Hepatocyte (in vitro differentiated cells): ENCODE measurements around the gene SGMS1. TPM values are rescaled to one million over a fixed set of nuclear protein-coding genes. Genes with fewer than 3 reads are reported as not detected.
A peak's percentile ranks its signal among the peaks of the same experiment; 100 is the strongest.

Source experiments
- DNase-seq: peaks from one replicate; pipeline ENCODE4 v3.0.0-alpha.2; 2016; ENCODE audit warnings: low spot score
- H2AFZ ChIP-seq: fragments of 200-600 bp; sonication (generic); 2 replicates; pipeline ENCODE4 v1.6.0; 2016; ENCODE audit warnings: antibody characterized with exemption, mild to moderate bottlenecking
- H3K27ac ChIP-seq: fragments of 200-600 bp; sonication (generic); 2 replicates; pipeline ENCODE4 v1.5.1; 2016; ENCODE audit warnings: mild to moderate bottlenecking
- H3K27me3 ChIP-seq: fragments of 200-600 bp; sonication (generic); 2 replicates; pipeline ENCODE4 v1.6.1; 2016
- H3K36me3 ChIP-seq: fragments of 200-600 bp; sonication (generic); replicated peaks from 2 replicates; pipeline ENCODE4 v1.5.1; 2016; ENCODE audit warnings: low read depth; ENCODE audit not compliant: insufficient read depth
- H3K4me1 ChIP-seq: fragments of 200-600 bp; sonication (generic); 2 replicates; pipeline ENCODE4 v1.5.1; 2016; ENCODE audit warnings: mild to moderate bottlenecking, moderate library complexity; ENCODE audit not compliant: insufficient read depth
- H3K4me2 ChIP-seq: fragments of 200-600 bp; sonication (generic); 2 replicates; pipeline ENCODE4 v1.6.0; 2016
- H3K4me3 ChIP-seq: fragments of 200-600 bp; sonication (generic); 2 replicates; pipeline ENCODE4 v1.5.1; 2016; ENCODE audit warnings: mild to moderate bottlenecking
- H3K79me2 ChIP-seq: fragments of 200-600 bp; sonication (generic); 2 replicates; pipeline ENCODE4 v1.6.0; 2017; ENCODE audit warnings: mild to moderate bottlenecking
- H3K9me2 ChIP-seq: fragments of 200-600 bp; sonication (generic); replicated peaks from 2 replicates; pipeline ENCODE4 v1.6.0; 2017; ENCODE audit warnings: mild to moderate bottlenecking; ENCODE audit not compliant: insufficient read depth
- H3K9me3 ChIP-seq: fragments of 200-600 bp; sonication (generic); 2 replicates; pipeline ENCODE4 v1.5.1; 2016; ENCODE audit warnings: low read depth, mild to moderate bottlenecking
- H4K20me1 ChIP-seq: fragments of 200-600 bp; sonication (generic); 2 replicates; pipeline ENCODE4 v1.6.0; 2016; ENCODE audit warnings: mild to moderate bottlenecking; ENCODE audit not compliant: insufficient read depth, poor library complexity, severe bottlenecking
- EZH2 ChIP-seq: fragments of 200-600 bp; sonication (generic); IDR thresholded peaks from 2 replicates; pipeline ENCODE4 v1.6.1; 2016; ENCODE audit warnings: antibody characterized with exemption, mild to moderate bottlenecking, borderline replicate concordance
- EZH2phosphoT487 ChIP-seq: fragments of 200-600 bp; sonication (generic); IDR thresholded peaks from one replicate; pipeline ENCODE4 v1.6.1; 2018; ENCODE audit warnings: antibody characterized with exemption, mild to moderate bottlenecking, low read depth, moderate library complexity; ENCODE audit not compliant: unreplicated experiment, severe bottlenecking
- WGBS: methylation state at CpG from one replicate; pipeline ENCODE4 v1.1.6; 2016; ENCODE audit warnings: low lambda C conversion rate; ENCODE audit errors: missing lambda C conversion rate; 5-methylcytosine and 5-hydroxymethylcytosine counted together
- polyA plus RNA-seq: library from polyadenylated mRNA; unstranded; fragments of >200 nt; fragmentation: Nextera tagmentation; extraction: Ambion mirVana; gene quantifications from 2 replicates; pipeline ENCODE4 v1.2.1, GENCODE V29; 2016
- total RNA-seq: library from RNA; depleted of rRNA; stranded (reverse); fragments of >200 nt; gene quantifications from 2 replicates; pipeline ENCODE4 v1.2.3, GENCODE V29; 2014
- TF ChIP-seq, protein P1 (sequence below): fragments of 200-600 bp; sonication (generic); IDR thresholded peaks from 2 replicates; pipeline ENCODE4 v1.5.1; 2016; ENCODE audit warnings: antibody characterized with exemption, mild to moderate bottlenecking; ENCODE audit not compliant: poor library complexity

Gene SGMS1
- total and polyA plus RNA-seq, 2 experiments from 2014 or later = 28.1 to 87.8 TPM

DNA sequence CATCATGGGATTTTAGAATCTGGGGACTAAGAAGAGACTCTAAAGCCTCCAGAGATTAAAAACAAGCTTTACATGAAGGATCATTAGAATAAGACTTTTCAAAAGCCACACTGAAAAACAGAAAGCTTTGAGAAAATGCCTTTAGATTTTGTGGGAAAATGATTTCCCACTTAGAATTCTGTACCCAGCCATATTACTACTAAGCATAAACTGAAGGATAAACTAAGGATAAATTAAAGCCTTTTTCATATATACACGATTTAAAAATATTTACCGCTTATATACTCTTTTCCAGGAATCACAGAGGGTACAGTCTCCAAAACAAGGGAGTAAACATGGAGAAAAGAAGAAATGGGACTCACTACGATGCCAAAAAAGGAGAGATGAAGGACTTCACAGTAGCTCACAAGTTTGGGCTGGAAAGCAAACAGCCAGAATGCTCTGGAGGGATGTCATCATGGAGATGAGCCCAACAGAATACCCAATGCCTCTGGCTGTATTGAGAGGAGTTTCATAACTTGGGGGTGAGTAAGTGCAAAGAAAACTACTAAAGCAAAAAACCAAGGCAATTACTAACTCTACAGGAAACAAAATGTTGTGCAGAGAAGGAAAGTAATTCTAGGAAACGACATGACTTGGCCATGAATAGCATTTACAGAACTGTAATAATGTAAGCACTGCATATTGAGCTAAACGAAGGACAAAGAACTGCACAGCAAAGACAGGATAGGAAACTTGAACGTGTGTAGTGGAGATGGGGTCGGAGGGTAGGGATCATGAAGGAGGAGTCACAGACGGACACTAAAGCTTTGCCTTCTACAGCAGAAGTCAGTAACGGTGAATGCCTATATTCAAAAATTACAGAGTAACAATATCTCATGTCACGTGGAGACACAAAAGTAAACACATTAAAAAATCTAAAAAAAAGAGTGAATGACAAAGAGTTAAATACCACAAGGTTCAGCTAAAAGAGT is 311.0 kb downstream of the SGMS1 start:
- Histone ChIP-seq H3K9me2 (no peaks in the 10 kb centered on the region), H3K27me3 (no peaks in the 10 kb centered on the region), H3K4me2 (no peak overlapping the region), H3K4me1 (no peaks in the 10 kb centered on the region), H2AFZ (no peak overlapping the region), H3K79me2 (peaks cover 3% of the 10 kb centered on the region), H3K36me3 (no peaks in the 10 kb centered on the region), H3K4me3 (no peak overlapping the region), H3K27ac (no peak overlapping the region), H4K20me1 (no peaks in the 10 kb centered on the region), H3K9me3 (no peaks in the 10 kb centered on the region)
- TF ChIP-seq, protein P1, sequence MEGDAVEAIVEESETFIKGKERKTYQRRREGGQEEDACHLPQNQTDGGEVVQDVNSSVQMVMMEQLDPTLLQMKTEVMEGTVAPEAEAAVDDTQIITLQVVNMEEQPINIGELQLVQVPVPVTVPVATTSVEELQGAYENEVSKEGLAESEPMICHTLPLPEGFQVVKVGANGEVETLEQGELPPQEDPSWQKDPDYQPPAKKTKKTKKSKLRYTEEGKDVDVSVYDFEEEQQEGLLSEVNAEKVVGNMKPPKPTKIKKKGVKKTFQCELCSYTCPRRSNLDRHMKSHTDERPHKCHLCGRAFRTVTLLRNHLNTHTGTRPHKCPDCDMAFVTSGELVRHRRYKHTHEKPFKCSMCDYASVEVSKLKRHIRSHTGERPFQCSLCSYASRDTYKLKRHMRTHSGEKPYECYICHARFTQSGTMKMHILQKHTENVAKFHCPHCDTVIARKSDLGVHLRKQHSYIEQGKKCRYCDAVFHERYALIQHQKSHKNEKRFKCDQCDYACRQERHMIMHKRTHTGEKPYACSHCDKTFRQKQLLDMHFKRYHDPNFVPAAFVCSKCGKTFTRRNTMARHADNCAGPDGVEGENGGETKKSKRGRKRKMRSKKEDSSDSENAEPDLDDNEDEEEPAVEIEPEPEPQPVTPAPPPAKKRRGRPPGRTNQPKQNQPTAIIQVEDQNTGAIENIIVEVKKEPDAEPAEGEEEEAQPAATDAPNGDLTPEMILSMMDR = no peak
- TF ChIP-seq EZH2 = no peak
- TF ChIP-seq EZH2phosphoT487 = no peak
- WGBS = 92% methylated on average over 10 of the region's 10 CpGs
- no peak for DNase-seq

GRCh38 chr10:50310560-50311174 is 313.1 kb downstream of the SGMS1 start:
- Histone ChIP-seq H3K79me2 (no peaks in the 10 kb centered on the region), H4K20me1 (no peaks in the 10 kb centered on the region), H2AFZ (no peak overlapping the region), H3K27ac (no peak overlapping the region), H3K9me2 (no peaks in the 10 kb centered on the region), H3K27me3 (no peaks in the 10 kb centered on the region), H3K4me1 (no peaks in the 10 kb centered on the region), H3K4me3 (no peak overlapping the region), H3K36me3 (no peaks in the 10 kb centered on the region), H3K9me3 (no peaks in the 10 kb centered on the region), H3K4me2 (no peak overlapping the region)
- 88% methylated on average over 4 of the region's 4 CpGs for WGBS
- peak; percentile 17 for DNase-seq
- TF ChIP-seq, protein P1 = no peak
- TF ChIP-seq EZH2phosphoT487 = no peak
- no peak for TF ChIP-seq EZH2

DNA sequence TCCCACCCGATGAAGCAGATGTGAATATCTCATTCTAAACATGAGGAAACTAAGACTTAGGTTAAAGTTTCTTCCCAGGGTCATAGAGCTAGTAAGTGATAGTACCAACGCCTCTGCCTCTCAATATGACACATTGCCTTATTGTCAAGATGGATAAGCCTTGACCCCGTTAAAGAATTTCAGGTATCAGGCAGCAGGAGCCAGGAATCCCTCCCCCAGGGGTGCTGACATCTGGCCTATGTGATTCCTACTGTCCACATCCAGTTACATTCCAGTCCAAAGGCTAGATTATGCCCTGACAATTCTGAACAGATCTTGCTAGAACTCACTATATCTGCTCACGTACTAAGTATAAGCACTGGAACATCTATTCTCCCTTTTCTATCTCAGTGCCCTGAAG is 314.4 kb downstream of the SGMS1 start:
- H3K27me3 ChIP-seq = no peaks in the 10 kb centered on the region
- H3K9me2 ChIP-seq = no peaks in the 10 kb centered on the region
- DNase-seq = no peak
- no peak overlapping the region for H3K4me2 ChIP-seq
- TF ChIP-seq, protein P1 = no peak
- TF ChIP-seq EZH2phosphoT487 = no peak
- no peak for TF ChIP-seq EZH2
- H3K79me2 ChIP-seq = no peaks in the 10 kb centered on the region
- H3K36me3 ChIP-seq = no peaks in the 10 kb centered on the region
- no peak overlapping the region for H3K27ac ChIP-seq
- H2AFZ ChIP-seq = no peak overlapping the region
- H3K9me3 ChIP-seq = no peaks in the 10 kb centered on the region
- H4K20me1 ChIP-seq = no peaks in the 10 kb centered on the region
- 82% methylated on average over 4 of the region's 4 CpGs for WGBS
- H3K4me1 ChIP-seq = no peaks in the 10 kb centered on the region
- no peak overlapping the region for H3K4me3 ChIP-seq
